DMS114 treated with DMSO at 0.1 percent for 48 hours (cell line): Measurements from ENCODE around the gene ADIPOQ.
"Not testable (repeated sequence)": the region's sequence is repeated elsewhere in the genome, so short reads cannot be mapped to it uniquely, and the experiment has no call there.

ENCODE experiments used
- DNase-seq: peaks from one replicate; lab custom pipeline; 2025; ENCODE audit not compliant: unreplicated experiment; lab: John Stamatoyannopoulos, UW

ADIPOQ gene

GRCh38 chr3:186870421-186871201 lies 28.1 kb downstream of the ADIPOQ start:
- no peak for DNase-seq

- no peak for DNase-seq
Measured at GRCh38 chr3:186871403-186871924, 29.0 kb downstream of the ADIPOQ start.

- DNase-seq = not testable (repeated sequence)
Measured at GRCh38 chr3:186873796-186874195, 31.3 kb downstream of the ADIPOQ start.

DNA sequence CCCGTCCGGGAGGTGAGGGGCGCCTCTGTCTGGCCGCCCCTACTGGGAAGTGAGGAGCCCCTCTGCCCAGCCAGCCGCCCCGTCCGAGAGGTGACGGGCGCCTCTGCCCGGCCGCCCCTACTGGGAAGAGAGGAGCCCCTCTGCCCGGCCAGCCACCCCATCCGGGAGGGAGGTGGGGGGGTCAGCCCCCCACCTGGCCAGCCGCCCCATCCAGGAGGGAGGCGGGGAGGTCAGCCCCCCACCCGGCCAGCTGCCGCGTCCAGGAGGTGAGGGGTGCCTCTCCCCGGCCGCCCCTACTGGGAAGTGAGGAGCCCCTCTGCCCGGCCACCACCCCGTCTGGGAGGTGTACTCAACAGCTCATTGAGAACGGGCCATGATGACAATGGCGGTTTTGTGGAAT lies 31.7 kb downstream of the ADIPOQ start:
- DNase-seq = not testable (repeated sequence)

- not testable (repeated sequence) for DNase-seq
Measured at GRCh38 chr3:186874841-186875240, 32.3 kb downstream of the ADIPOQ start.

DNA sequence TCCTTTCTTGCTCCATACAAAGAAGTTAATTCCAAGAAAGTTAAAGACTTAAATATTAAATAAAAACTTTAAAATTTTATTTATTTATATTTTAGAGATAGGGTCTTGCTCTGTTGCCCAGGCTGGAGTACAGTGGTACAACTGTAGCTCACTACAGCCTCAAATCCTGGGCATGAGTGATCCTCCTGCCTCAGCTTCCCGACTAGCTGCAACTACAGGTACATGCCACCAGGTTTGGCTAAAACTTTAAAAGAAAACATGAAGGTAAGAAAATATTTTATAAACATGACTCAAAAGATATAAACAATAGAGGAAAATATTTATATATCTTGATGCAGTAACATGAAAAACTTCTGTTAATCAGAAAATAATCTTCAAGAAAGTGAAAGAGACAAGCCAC lies 33.2 kb downstream of the ADIPOQ start:
- no peak for DNase-seq

DNA sequence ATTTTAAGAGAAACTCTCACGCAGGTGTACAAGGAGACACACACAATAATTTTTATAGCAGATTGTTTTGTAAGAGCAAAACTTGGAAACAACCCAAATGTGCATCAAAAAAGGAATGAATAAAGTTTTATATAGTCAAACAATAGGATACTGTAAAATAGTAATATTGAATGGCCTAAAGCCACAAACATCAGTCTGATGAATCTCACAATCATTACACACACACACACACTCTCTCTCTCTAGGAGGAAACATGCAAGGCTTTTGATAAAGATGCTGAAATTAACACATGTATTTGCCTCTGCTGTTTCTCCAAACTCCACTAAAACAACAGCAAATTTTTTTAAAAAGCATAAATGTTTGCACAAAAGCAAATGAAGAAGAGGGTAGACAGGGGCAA lies 37.3 kb downstream of the ADIPOQ start:
- DNase-seq = no peak

DNA sequence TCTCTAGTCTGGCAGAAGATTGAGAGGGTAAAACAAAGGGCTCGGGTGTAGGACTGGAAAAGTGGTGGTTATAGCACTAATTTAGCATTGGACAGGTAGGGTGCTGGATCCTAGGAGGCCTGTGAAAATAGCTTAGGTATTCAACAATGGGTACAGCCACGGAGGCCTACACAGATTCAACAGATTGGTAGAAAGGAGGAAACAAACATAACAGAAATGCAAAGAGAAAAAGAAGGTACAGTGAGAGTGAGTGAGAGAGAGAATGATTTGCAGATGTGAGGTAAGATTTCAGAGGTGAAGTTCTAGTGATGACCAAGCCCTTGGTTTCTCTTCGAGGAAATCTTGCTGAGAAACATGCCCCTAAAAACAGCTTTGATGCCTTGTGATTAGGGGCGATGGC lies 37.9 kb downstream of the ADIPOQ start:
- DNase-seq = no peak

GRCh38 chr3:186882150-186882524 lies 39.6 kb downstream of the ADIPOQ start:
- no peak for DNase-seq

GRCh38 chr3:186882881-186883685 lies 40.6 kb downstream of the ADIPOQ start:
- no peak for DNase-seq

DNA sequence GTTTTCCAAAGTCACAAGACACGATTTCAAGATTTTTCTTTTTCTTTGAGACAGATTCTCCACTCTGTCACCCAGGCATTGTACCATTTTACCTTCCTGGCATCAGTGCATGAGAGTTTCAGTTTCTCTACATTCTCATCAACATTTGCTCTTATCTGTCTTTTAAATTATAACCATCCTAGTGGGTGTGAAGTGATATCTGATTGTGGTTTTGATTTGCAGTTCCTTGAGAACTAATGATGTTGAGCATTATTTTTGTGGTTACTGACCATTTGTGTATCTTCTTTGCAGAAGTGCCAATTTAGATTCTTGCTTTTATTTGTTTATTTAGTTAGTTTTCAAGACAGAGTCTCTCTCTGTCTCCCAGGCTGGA lies 41.2 kb downstream of the ADIPOQ start:
- no peak for DNase-seq

DNA sequence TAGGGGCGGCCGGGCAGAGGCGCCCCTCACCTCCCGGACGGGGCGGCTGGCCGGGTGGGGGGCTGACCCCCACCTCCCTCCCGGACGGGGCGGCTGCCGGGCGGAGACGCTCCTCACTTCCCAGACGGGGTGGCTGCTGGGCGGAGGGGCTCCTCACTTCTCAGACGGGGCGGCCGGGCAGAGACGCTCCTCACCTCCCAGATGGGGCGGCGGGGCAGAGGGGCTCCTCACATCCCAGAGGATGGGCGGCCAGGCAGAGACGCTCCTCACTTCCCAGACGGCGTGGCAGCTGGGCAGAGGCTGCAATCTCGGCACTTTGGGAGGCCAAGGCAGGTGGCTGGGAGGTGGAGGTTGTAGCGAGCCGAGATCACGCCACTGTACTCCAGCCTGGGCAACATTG lies 42.4 kb downstream of the ADIPOQ start:
- DNase-seq = not testable (repeated sequence)

DNA sequence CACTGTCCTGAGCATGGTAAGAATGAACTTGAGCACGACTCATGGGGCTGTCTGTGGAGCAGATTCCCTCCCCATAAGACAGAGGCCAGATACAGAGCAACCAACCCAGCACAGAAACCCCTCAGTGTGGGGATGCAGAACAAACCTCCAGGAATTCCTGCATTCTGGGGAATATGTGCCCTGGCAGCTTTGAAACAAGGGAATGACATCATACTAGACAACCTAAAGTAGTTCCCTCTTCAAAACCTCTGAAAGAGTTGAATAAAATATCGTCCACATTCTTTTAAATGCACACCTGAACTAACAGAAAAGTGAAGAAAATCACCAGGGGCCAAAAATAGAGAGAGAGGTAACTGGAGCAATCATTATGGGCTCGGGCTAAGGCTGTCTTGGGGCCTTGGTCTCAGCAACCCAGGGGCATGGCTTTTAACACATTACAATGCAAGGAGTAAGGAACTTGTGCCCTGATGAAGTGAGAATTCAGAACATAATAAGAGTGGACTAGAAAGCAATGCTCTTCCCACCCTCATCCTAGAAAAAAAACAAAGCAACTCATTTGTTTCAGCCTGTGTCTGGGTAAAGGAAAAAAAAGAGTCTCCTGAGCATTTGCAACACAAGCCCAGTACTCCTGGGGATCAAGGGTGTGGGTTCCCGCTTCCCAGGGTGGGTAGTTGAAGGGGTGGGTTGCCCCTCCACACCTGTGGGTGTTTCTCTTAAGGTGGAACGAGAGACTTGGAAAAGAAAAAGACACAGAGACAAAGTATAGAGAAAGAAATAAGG lies 43.9 kb downstream of the ADIPOQ start:
- no peak for DNase-seq

GRCh38 chr3:186887507-186887938 lies 45.0 kb downstream of the ADIPOQ start:
- not testable (repeated sequence) for DNase-seq

GRCh38 chr3:186888569-186888968 lies 46.1 kb downstream of the ADIPOQ start:
- no peak for DNase-seq

DNA sequence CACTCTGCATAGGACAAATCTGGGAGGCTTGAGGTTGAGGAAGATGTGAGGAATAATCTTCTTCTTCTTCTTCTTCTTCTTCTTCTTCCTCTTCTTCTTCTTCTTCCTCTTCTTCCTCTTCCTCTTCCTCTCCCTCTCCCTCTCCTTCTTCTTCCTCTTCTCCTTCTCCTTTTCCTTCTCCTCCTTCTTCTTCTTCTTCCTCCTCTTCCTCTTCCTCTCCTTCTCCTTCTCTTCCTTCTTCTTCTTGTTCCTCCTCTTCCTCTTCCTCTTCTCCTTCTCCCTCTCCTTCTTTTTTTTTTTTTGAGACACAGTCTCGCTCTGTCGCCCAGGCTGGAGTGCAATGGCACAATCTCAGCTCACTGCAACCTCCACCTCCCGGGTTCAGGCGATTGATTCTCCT lies 47.2 kb downstream of the ADIPOQ start:
- not testable (repeated sequence) for DNase-seq

DNA sequence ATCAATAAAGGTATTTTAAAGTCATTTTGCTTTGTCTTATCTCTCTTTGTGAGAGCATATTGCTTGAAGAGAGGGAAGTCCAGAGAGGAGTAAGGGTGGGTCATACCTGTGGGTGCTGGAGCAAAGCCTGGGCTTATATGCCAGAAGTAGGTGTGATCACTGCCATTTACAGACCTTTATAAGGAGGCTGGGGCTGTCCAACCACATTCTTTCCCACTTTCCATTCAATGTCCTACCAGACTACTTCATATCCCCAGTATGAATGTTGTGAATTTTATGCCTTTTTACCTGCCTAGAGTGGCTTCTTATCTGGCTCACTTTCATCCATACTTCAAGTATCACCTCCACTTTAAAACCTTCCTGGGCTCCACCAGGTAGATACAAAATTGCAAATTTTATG lies 48.4 kb downstream of the ADIPOQ start:
- no peak for DNase-seq

DNA sequence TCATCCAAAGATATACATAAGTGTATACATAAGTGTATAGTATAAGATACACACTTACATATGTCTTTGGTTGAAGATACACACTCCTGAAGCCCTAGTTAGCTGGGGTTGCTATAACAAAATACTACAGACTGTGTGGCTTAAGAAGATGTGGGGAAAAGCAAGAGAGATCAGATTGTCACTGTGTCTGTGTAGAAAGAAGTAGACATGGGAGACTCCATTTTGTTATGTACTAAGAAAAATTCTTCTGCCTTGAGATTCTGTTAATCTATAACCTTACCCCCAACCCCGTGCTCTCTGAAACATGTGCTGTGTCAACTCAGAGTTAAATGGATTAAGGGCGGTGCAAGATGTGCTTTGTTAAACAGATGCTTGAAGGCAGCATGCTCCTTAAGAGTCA lies 50.6 kb downstream of the ADIPOQ start:
- not testable (repeated sequence) for DNase-seq

- no peak for DNase-seq
Measured at GRCh38 chr3:186895406-186895805, 52.9 kb downstream of the ADIPOQ start.

GRCh38 chr3:186896006-186896405 lies 53.5 kb downstream of the ADIPOQ start:
- no peak for DNase-seq

DNA sequence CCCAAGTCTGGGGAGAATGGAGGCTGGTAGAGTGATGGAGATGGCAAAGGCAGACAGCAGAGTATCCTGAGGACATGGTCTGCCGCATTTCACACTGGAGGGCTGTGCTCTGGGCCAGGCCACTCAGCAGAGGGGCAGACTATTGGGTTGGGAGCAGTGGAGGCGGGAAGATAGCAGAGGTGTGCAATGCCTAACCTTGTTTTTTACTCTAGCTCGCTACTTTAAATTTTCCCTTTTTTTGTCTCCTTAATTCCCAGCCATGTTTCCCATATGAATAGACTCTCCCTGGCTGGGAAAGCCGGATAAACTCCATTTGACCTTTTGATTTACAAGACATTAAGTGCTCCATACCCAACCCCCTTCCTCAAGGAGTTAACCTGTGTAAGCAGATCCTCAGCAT lies 54.4 kb downstream of the ADIPOQ start:
- no peak for DNase-seq
